Heart left ventricle (tissue), 16 donors: ENCODE data around the gene PLEKHG4B. TPM values are rescaled to one million over a fixed set of nuclear protein-coding genes. Genes with fewer than 3 reads are reported as not detected.

Experiments
- ATAC-seq, 4 donors: fragments of 200-7000 bp; cut with Tn5 transposase; one replicate each; pipeline ENCODE4 v1.9.1; 2020 to 2022; ENCODE audit warnings: moderate library complexity in 4 of 4, mild to moderate bottlenecking in 3 of 4, moderate number of reproducible peaks in 1 of 4
- DNase-seq, 5 donors: peaks; one replicate each; pipeline ENCODE4 v3.0.0-alpha.2; 2020
- H3K27ac ChIP-seq, 12 donors: fragments of 200-600 bp; sonication (generic) in 4 of 12; one replicate each; pipeline versions ENCODE4 v1.5.0 to v1.8.0; 2016 to 2022; ENCODE audit warnings: mild to moderate bottlenecking in 2 of 12
- H3K27me3 ChIP-seq, 9 donors: fragments of 200-600 bp; sonication (generic) in 2 of 9; one replicate each; pipeline versions ENCODE4 v1.5.1 to v1.8.0; 2016 to 2022; ENCODE audit warnings: mild to moderate bottlenecking in 3 of 9
- H3K36me3 ChIP-seq, 9 donors: fragments of 200-600 bp; sonication (generic) in 2 of 9; one replicate each; pipeline versions ENCODE4 v1.5.0 to v1.8.0; 2018 to 2022; ENCODE audit warnings: mild to moderate bottlenecking in 2 of 9
- H3K4me1 ChIP-seq, 12 donors: fragments of 200-600 bp; sonication (generic) in 4 of 12; one replicate each; pipeline versions ENCODE4 v1.5.0 to v1.8.0; 2016 to 2022; ENCODE audit warnings: mild to moderate bottlenecking in 3 of 12
- H3K4me3 ChIP-seq, 12 donors: fragments of 200-600 bp; sonication (generic) in 4 of 12; one replicate each; pipeline versions ENCODE4 v1.5.0 to v1.8.0; 2017 to 2022; ENCODE audit warnings: mild to moderate bottlenecking in 9 of 12, moderate library complexity in 4 of 12
- H3K9me3 ChIP-seq, 12 donors: fragments of 200-600 bp; sonication (generic) in 4 of 12; one replicate each; pipeline versions ENCODE4 v1.5.0 to v1.8.0; 2016 to 2022; ENCODE audit warnings: mild to moderate bottlenecking in 1 of 12
- CTCF ChIP-seq, 12 donors: fragments of 200-600 bp; sonication (generic) in 4 of 12; IDR thresholded peaks; one replicate each; pipeline versions ENCODE4 v1.5.0 to v1.8.0; 2018 to 2022; ENCODE audit warnings: antibody characterized with exemption in 12 of 12, mild to moderate bottlenecking in 5 of 12
- POLR2A ChIP-seq, 2 donors: fragments of 450-650 bp; IDR thresholded peaks; one replicate each; pipeline ENCODE4 v1.6.1; 2017; ENCODE audit warnings: antibody characterized with exemption in 2 of 2, mild to moderate bottlenecking in 2 of 2, moderate library complexity in 2 of 2
- WGBS, 4 donors: extraction: QIAGEN DNeasy Blood & Tissue Kit in 2 of 4; methylation state at CpG; one replicate each; pipeline versions ENCODE4 v1.1.5 to v1.1.7; 2013 to 2018; 5-methylcytosine and 5-hydroxymethylcytosine counted together
- intact Hi-C, 10 donors: fragments of 100-400 bp; cut with DNase I; formaldehyde crosslinking; loops; one replicate each; pipeline versions ENCODE4 v1.11.1 to v1.14.2; 2022
- polyA plus RNA-seq, 2 donors: library from polyadenylated mRNA; stranded (reverse); fragments of 200-250 nt; gene quantifications; one replicate each; pipeline ENCODE4 v1.2.3, GENCODE V29; 2013
- total RNA-seq, 9 donors: library from RNA; depleted of rRNA in 2 of 9; stranded (reverse); fragments of >200 nt in 2 of 9; fragmentation: NEBNext Ultra II Directional in 3 of 9; extraction: Animal tissue kit (Norgen Biotek cat#: 25700) in 3 of 9; gene quantifications; one replicate each; pipeline versions ENCODE4 v1.1.0 to v1.2.4, GENCODE V29; 2016 to 2023
- donor health status: ischemic (EF 13 %, LVEDD 7.1; RV severe dilation, severe dysfunction).
- donor health status: healthy with polysubstance abuse.
- donor health status: DM: no; HTN: yes; CAD: no.
- donor health status: DM: no; HTN: no; CAD: no.
- donor health status: ischemic (EF 25% LVEDD 6.9; RV normal size, moderate dysfunction).
- donor health status: ischemic (EF 25% LVEDD 5.7; RV mildly dilated, moderate dysfunction).
- donor health status: healthy.
- donor health status: DM: yes; HTN: yes; CAD: no.
- donor health status: ischemic (EF 35%, LVEDD 5.7; RV mildly dilated, moderate dysfunction).
- donor health status: nonischemic (EF 11% LVEDD 7.7; RV severe dilation, severe dysfunction).
- donor health status: DM: yes; HTN: yes; CAD: no.
- donor health status: PGD.
- donor health status: ischemic (EF 29% LVEDD 5.4; RV normal size, mild dysfunction).
- donor health status: nonischemic (EF 23%, LVEDD 6.1; RV moderate dilation, normal function).

The PLEKHG4B gene
- total and polyA plus RNA-seq, 11 donors = 0.03 to 0.34 (median 0.10) TPM; not detected in 7

- H3K36me3 ChIP-seq = no peaks in the 10 kb centered on the region
- H3K9me3 ChIP-seq = peaks cover 0 to 6% (median 0%) of the 10 kb centered on the region in 12 donors
- H3K27ac ChIP-seq = no peak overlapping the region
- DNase-seq (no peak), ATAC-seq (no peak)
- WGBS, 4 donors = 55 to 74% (median 66%) methylated on average over 10 of the region's 10 CpGs
- TF ChIP-seq CTCF (IDR thresholded peaks at IDR 0.05) = no peak
- TF ChIP-seq POLR2A (IDR thresholded peaks at IDR 0.05) = no peak
- intact Hi-C loops = no loop called here
- H3K4me1 ChIP-seq = no peaks in the 10 kb centered on the region
- peaks cover 0 to 8% (median 0%) of the 10 kb centered on the region in 9 donors for H3K27me3 ChIP-seq
- H3K4me3 ChIP-seq = no peak overlapping the region
Measured at GRCh38 chr5:154236-154635, 62.3 kb downstream of the PLEKHG4B start.

- WGBS, 4 donors = 80 to 91% (median 85%) methylated on average over 18 of the region's 18 CpGs
Measured at GRCh38 chr5:154826-155225, 62.9 kb downstream of the PLEKHG4B start.

GRCh38 chr5:155651-156410 lies 63.9 kb downstream of the PLEKHG4B start:
- H3K4me1 ChIP-seq = no peaks in the 10 kb centered on the region
- WGBS, 4 donors = 82 to 87% (median 86%) methylated on average over 20 to 23 of the region's 23 CpGs
- H3K27ac ChIP-seq = no peak overlapping the region
- H3K4me3 ChIP-seq = no peak overlapping the region
- TF ChIP-seq CTCF (IDR thresholded peaks at IDR 0.05) = no peak
- TF ChIP-seq POLR2A (IDR thresholded peaks at IDR 0.05) = no peak
- DNase-seq (no peak), ATAC-seq (no peak)
- peaks cover 0 to 12% (median 0%) of the 10 kb centered on the region in 9 donors for H3K27me3 ChIP-seq
- H3K9me3 ChIP-seq = no peaks in the 10 kb centered on the region
- intact Hi-C loops = no loop called here
- H3K36me3 ChIP-seq = no peaks in the 10 kb centered on the region

More at GRCh38 chr5:154826-155225, 62.9 kb downstream of the PLEKHG4B start:
- Histone ChIP-seq H3K9me3 (peaks cover 0 to under 1% (median 0%) of the 10 kb centered on the region in 12 donors), H3K27ac (no peak overlapping the region), H3K4me3 (no peak overlapping the region), H3K4me1 (no peaks in the 10 kb centered on the region), H3K27me3 (peaks cover 0 to 12% (median 0%) of the 10 kb centered on the region in 9 donors), H3K36me3 (no peaks in the 10 kb centered on the region)
- ATAC-seq = no peak
- no peak for DNase-seq
- no peak for TF ChIP-seq POLR2A (IDR thresholded peaks at IDR 0.05)
- intact Hi-C loops = no loop called here

- H3K4me1 ChIP-seq = no peaks in the 10 kb centered on the region
- WGBS, 4 donors = 85 to 89% (median 86%) methylated on average over 6 to 17 of the region's 17 CpGs
Measured at GRCh38 chr5:156411-157072, 64.6 kb downstream of the PLEKHG4B start.

GRCh38 chr5:157126-157715 lies 65.3 kb downstream of the PLEKHG4B start:
- intact Hi-C loops = no loop called here
- TF ChIP-seq POLR2A (IDR thresholded peaks at IDR 0.05) (no peak), CTCF (IDR thresholded peaks at IDR 0.05) (no peak)

More at GRCh38 chr5:156411-157072, 64.6 kb downstream of the PLEKHG4B start:
- no peak for DNase-seq
- no peaks in the 10 kb centered on the region for H3K36me3 ChIP-seq
- H3K9me3 ChIP-seq = no peaks in the 10 kb centered on the region
- no peak overlapping the region for H3K4me3 ChIP-seq
- intact Hi-C loops = no loop called here
- peaks cover 0 to 12% (median 0%) of the 10 kb centered on the region in 9 donors for H3K27me3 ChIP-seq
- no peak for TF ChIP-seq POLR2A (IDR thresholded peaks at IDR 0.05)
- H3K27ac ChIP-seq = no peak overlapping the region
- no peak for ATAC-seq

More at GRCh38 chr5:157126-157715, 65.3 kb downstream of the PLEKHG4B start:
- H3K4me3 ChIP-seq = no peak overlapping the region
- no peaks in the 10 kb centered on the region for H3K4me1 ChIP-seq
- no peak overlapping the region for H3K27ac ChIP-seq
- DNase-seq (no peak), ATAC-seq (no peak)
- H3K27me3 ChIP-seq = peaks cover 0 to 12% (median 0%) of the 10 kb centered on the region in 9 donors
- no peaks in the 10 kb centered on the region for H3K36me3 ChIP-seq
- 89 to 93% (median 92%) methylated on average over 12 of the region's 12 CpGs for WGBS, 4 donors
- H3K9me3 ChIP-seq = no peaks in the 10 kb centered on the region
